Measurements from ENCODE around the gene DSG2.

Gene DSG2

DNA sequence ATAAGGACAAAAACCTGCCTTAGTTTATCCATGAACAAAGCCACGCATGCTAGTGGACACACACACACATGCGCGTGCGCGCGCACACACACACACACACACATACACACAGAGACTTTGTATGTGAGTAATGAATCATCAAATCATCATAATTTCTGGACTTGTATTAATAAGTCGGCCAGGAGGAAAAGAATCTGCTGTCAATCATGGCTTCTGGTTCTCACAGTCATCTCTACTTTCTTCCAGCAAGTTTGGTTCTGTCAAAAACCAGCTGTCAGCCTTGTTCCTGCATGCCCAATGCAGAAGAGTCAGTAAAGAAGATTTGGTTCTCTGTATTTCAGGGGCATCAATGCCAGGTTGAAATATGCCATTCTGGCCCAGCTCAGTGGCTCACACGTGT lies 92.6 kb downstream of the DSG2 start:
- DNase-seq (ENCODE audit: extremely low read depth, insufficient read length) = no peak
- H3K36me3 ChIP-seq (ENCODE audit: control insufficient read depth, insufficient read depth, low read length) = no peaks in the 10 kb centered on the region
- TF ChIP-seq, protein P1, sequence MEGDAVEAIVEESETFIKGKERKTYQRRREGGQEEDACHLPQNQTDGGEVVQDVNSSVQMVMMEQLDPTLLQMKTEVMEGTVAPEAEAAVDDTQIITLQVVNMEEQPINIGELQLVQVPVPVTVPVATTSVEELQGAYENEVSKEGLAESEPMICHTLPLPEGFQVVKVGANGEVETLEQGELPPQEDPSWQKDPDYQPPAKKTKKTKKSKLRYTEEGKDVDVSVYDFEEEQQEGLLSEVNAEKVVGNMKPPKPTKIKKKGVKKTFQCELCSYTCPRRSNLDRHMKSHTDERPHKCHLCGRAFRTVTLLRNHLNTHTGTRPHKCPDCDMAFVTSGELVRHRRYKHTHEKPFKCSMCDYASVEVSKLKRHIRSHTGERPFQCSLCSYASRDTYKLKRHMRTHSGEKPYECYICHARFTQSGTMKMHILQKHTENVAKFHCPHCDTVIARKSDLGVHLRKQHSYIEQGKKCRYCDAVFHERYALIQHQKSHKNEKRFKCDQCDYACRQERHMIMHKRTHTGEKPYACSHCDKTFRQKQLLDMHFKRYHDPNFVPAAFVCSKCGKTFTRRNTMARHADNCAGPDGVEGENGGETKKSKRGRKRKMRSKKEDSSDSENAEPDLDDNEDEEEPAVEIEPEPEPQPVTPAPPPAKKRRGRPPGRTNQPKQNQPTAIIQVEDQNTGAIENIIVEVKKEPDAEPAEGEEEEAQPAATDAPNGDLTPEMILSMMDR (IDR thresholded peaks at IDR 0.05; ENCODE audit: insufficient read depth, low read length, poor library complexity, severe bottlenecking) = no peak
- no peaks in the 10 kb centered on the region for H3K27me3 ChIP-seq (replicated peaks; ENCODE audit: control insufficient read depth, insufficient read depth, low read length)
- no peak overlapping the region for H3K4me3 ChIP-seq (replicated peaks; ENCODE audit: low read depth, low read length)

DNA sequence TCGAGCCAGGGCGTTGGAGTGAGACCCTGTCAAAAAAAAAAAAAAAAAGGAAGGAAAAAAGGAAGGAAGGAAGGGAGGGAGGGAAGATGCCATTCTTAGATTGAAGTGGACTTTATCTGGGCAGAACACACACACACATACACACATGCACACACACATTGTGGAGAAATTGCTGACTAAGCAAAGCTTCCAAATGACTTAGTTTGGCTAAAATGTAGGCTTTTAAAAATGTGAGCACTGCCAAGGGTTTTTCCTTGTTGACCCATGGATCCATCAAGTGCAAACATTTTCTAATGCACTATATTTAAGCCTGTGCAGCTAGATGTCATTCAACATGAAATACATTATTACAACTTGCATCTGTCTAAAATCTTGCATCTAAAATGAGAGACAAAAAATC lies 93.1 kb downstream of the DSG2 start:
- DNase-seq (ENCODE audit: extremely low read depth, insufficient read length) = no peak

DNA sequence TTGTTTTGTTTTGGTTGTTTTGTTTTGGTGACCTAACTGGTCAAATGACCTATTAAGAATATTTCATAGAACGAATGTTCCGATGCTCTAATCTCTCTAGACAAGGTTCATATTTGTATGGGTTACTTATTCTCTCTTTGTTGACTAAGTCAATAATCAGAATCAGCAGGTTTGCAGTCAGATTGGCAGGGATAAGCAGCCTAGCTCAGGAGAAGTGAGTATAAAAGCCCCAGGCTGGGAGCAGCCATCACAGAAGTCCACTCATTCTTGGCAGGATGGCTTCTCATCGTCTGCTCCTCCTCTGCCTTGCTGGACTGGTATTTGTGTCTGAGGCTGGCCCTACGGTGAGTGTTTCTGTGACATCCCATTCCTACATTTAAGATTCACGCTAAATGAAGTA lies 93.7 kb downstream of the DSG2 start, which contains the start of gene TTR:
Gene TTR (plus strand): TSS at position 250 of the 400 bp plus-strand sequence. CDS start 26 bp downstream, at position 276.
- no peak within 1 kb of the TSS for H3K4me3 ChIP-seq (replicated peaks; ENCODE audit: low read depth, low read length)
- DNase-seq (ENCODE audit: extremely low read depth, insufficient read length) = no peak
- TF ChIP-seq, protein P1 (IDR thresholded peaks at IDR 0.05; ENCODE audit: insufficient read depth, low read length, poor library complexity, severe bottlenecking) = no peak
- H3K36me3 ChIP-seq (ENCODE audit: control insufficient read depth, insufficient read depth, low read length) = no peaks in the 10 kb centered on the region
- H3K27me3 ChIP-seq (replicated peaks; ENCODE audit: control insufficient read depth, insufficient read depth, low read length) = no peaks in the 10 kb centered on the region

More for the DNA sequence above, 93.1 kb downstream of the DSG2 start:
- TF ChIP-seq, protein P1 (IDR thresholded peaks at IDR 0.05; ENCODE audit: insufficient read depth, low read length, poor library complexity, severe bottlenecking) = no peak
- no peaks in the 10 kb centered on the region for H3K27me3 ChIP-seq (replicated peaks; ENCODE audit: control insufficient read depth, insufficient read depth, low read length)
- no peaks in the 10 kb centered on the region for H3K36me3 ChIP-seq (ENCODE audit: control insufficient read depth, insufficient read depth, low read length)
- H3K4me3 ChIP-seq (replicated peaks; ENCODE audit: low read depth, low read length) = no peak overlapping the region

DNA sequence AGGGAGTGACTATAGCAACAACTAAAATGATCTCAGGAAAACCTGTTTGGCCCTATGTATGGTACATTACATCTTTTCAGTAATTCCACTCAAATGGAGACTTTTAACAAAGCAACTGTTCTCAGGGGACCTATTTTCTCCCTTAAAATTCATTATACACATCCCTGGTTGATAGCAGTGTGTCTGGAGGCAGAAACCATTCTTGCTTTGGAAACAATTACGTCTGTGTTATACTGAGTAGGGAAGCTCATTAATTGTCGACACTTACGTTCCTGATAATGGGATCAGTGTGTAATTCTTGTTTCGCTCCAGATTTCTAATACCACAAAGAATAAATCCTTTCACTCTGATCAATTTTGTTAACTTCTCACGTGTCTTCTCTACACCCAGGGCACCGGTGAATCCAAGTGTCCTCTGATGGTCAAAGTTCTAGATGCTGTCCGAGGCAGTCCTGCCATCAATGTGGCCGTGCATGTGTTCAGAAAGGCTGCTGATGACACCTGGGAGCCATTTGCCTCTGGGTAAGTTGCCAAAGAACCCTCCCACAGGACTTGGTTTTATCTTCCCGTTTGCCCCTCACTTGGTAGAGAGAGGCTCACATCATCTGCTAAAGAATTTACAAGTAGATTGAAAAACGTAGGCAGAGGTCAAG lies 94.7 kb downstream of the DSG2 start:
- no peaks in the 10 kb centered on the region for H3K36me3 ChIP-seq (ENCODE audit: control insufficient read depth, insufficient read depth, low read length)
- TF ChIP-seq, protein P1 (IDR thresholded peaks at IDR 0.05; ENCODE audit: insufficient read depth, low read length, poor library complexity, severe bottlenecking) = no peak
- DNase-seq (ENCODE audit: extremely low read depth, insufficient read length) = no peak
- no peak overlapping the region for H3K4me3 ChIP-seq (replicated peaks; ENCODE audit: low read depth, low read length)
- no peaks in the 10 kb centered on the region for H3K27me3 ChIP-seq (replicated peaks; ENCODE audit: control insufficient read depth, insufficient read depth, low read length)

DNA sequence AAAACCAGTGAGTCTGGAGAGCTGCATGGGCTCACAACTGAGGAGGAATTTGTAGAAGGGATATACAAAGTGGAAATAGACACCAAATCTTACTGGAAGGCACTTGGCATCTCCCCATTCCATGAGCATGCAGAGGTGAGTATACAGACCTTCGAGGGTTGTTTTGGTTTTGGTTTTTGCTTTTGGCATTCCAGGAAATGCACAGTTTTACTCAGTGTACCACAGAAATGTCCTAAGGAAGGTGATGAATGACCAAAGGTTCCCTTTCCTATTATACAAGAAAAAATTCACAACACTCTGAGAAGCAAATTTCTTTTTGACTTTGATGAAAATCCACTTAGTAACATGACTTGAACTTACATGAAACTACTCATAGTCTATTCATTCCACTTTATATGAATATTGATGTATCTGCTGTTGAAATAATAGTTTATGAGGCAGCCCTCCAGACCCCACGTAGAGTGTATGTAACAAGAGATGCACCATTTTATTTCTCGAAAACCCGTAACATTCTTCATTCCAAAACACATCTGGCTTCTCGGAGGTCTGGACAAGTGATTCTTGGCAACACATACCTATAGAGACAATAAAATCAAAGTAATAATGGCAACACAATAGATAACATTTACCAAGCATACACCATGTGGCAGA lies 97.3 kb downstream of the DSG2 start:
- TF ChIP-seq, protein P1 (IDR thresholded peaks at IDR 0.05; ENCODE audit: insufficient read depth, low read length, poor library complexity, severe bottlenecking) = no peak
- Histone ChIP-seq H3K27me3 (replicated peaks; ENCODE audit: control insufficient read depth, insufficient read depth, low read length) (no peaks in the 10 kb centered on the region), H3K36me3 (ENCODE audit: control insufficient read depth, insufficient read depth, low read length) (no peaks in the 10 kb centered on the region), H3K4me3 (replicated peaks; ENCODE audit: low read depth, low read length) (no peak overlapping the region)
- no peak for DNase-seq (ENCODE audit: extremely low read depth, insufficient read length)

Measured in GM06990 (cell line).